Measurements from ENCODE around the gene TDRD9. TPM values are rescaled to one million over a fixed set of nuclear protein-coding genes. Genes with fewer than 3 reads are reported as not detected.

The TDRD9 gene
- total RNA-seq, 3 donors from 2014 or later: 0.96 to 4.0 (median 2.9) TPM

GRCh38 chr14:103890821-103891666, 37.2 kb upstream of the TDRD9 start:
- no peak overlapping the region for H3K4me3 ChIP-seq
- H3K36me3 ChIP-seq: no peaks in the 10 kb centered on the region
- intact Hi-C loops (cut with DNase I; ENCODE audit: low total_unique reads): no loop called here
- peak overlapping the region in 1 of 2 donors; percentile 30 for H3K27ac ChIP-seq
- no peaks in the 10 kb centered on the region for H3K27me3 ChIP-seq
- H3K9me3 ChIP-seq: no peaks in the 10 kb centered on the region
- DNase-seq (ENCODE audit: low spot score in 2 of 2): no peak
- no peak for TF ChIP-seq CTCF (IDR thresholded peaks at IDR 0.05)
- no peak for TF ChIP-seq POLR2AphosphoS5 (IDR thresholded peaks at IDR 0.05)
- no peak for TF ChIP-seq POLR2A (IDR thresholded peaks at IDR 0.05)
- no peaks in the 10 kb centered on the region for H3K4me1 ChIP-seq

GRCh38 chr14:103891667-103892215, 36.5 kb upstream of the TDRD9 start:
- DNase-seq (ENCODE audit: low spot score in 2 of 2): no peak
- intact Hi-C loops (cut with DNase I; ENCODE audit: low total_unique reads): no loop called here
- Histone ChIP-seq H3K9me3 (no peaks in the 10 kb centered on the region), H3K27ac (no peak overlapping the region), H3K27me3 (no peaks in the 10 kb centered on the region), H3K4me3 (no peak overlapping the region), H3K4me1 (no peaks in the 10 kb centered on the region), H3K36me3 (no peaks in the 10 kb centered on the region)
- TF ChIP-seq CTCF (IDR thresholded peaks at IDR 0.05): no peak
- TF ChIP-seq POLR2AphosphoS5 (IDR thresholded peaks at IDR 0.05): no peak
- no peak for TF ChIP-seq POLR2A (IDR thresholded peaks at IDR 0.05)

- H3K9me3 ChIP-seq: no peaks in the 10 kb centered on the region
- no peaks in the 10 kb centered on the region for H3K36me3 ChIP-seq
- TF ChIP-seq POLR2A (IDR thresholded peaks at IDR 0.05) (no peak), CTCF (IDR thresholded peaks at IDR 0.05) (no peak), POLR2AphosphoS5 (IDR thresholded peaks at IDR 0.05) (no peak)
- no peak overlapping the region for H3K4me3 ChIP-seq
- DNase-seq (ENCODE audit: low spot score in 2 of 2): no peak
- no peak overlapping the region for H3K27ac ChIP-seq
- H3K4me1 ChIP-seq: no peaks in the 10 kb centered on the region
- intact Hi-C loops (cut with DNase I; ENCODE audit: low total_unique reads): no loop called here
- no peaks in the 10 kb centered on the region for H3K27me3 ChIP-seq
Measured at GRCh38 chr14:103892247-103892646, 36.0 kb upstream of the TDRD9 start.

- TF ChIP-seq POLR2A (IDR thresholded peaks at IDR 0.05): no peak
- Histone ChIP-seq H3K27me3 (no peaks in the 10 kb centered on the region), H3K4me1 (no peaks in the 10 kb centered on the region), H3K36me3 (no peaks in the 10 kb centered on the region), H3K27ac (no peak overlapping the region), H3K9me3 (no peaks in the 10 kb centered on the region), H3K4me3 (no peak overlapping the region)
- intact Hi-C loops (cut with DNase I; ENCODE audit: low total_unique reads): no loop called here
- no peak for DNase-seq (ENCODE audit: low spot score in 2 of 2)
Measured at GRCh38 chr14:103894034-103894722, 34.1 kb upstream of the TDRD9 start.

- DNase-seq (ENCODE audit: low spot score in 2 of 2): no peak
- intact Hi-C loops (cut with DNase I; ENCODE audit: low total_unique reads): no loop called here
- no peak overlapping the region for H3K4me3 ChIP-seq
- no peaks in the 10 kb centered on the region for H3K9me3 ChIP-seq
- no peaks in the 10 kb centered on the region for H3K36me3 ChIP-seq
- no peaks in the 10 kb centered on the region for H3K27me3 ChIP-seq
- TF ChIP-seq CTCF (IDR thresholded peaks at IDR 0.05) (no peak), POLR2A (IDR thresholded peaks at IDR 0.05) (no peak), POLR2AphosphoS5 (IDR thresholded peaks at IDR 0.05) (no peak)
- no peaks in the 10 kb centered on the region for H3K4me1 ChIP-seq
- H3K27ac ChIP-seq: no peak overlapping the region
Measured at GRCh38 chr14:103894723-103895059, 33.6 kb upstream of the TDRD9 start.

Measured in breast epithelium (tissue), 4 donors.